GDM1 (cell line): ENCODE measurements around the gene CCM2.
"Not testable (repeated sequence)": the region's sequence is repeated elsewhere in the genome, so short reads cannot be mapped to it uniquely, and the experiment has no call there.

Experiments
- DNase-seq: peaks from one replicate; lab custom pipeline; 2025; lab: John Stamatoyannopoulos, UW

Gene CCM2

DNA sequence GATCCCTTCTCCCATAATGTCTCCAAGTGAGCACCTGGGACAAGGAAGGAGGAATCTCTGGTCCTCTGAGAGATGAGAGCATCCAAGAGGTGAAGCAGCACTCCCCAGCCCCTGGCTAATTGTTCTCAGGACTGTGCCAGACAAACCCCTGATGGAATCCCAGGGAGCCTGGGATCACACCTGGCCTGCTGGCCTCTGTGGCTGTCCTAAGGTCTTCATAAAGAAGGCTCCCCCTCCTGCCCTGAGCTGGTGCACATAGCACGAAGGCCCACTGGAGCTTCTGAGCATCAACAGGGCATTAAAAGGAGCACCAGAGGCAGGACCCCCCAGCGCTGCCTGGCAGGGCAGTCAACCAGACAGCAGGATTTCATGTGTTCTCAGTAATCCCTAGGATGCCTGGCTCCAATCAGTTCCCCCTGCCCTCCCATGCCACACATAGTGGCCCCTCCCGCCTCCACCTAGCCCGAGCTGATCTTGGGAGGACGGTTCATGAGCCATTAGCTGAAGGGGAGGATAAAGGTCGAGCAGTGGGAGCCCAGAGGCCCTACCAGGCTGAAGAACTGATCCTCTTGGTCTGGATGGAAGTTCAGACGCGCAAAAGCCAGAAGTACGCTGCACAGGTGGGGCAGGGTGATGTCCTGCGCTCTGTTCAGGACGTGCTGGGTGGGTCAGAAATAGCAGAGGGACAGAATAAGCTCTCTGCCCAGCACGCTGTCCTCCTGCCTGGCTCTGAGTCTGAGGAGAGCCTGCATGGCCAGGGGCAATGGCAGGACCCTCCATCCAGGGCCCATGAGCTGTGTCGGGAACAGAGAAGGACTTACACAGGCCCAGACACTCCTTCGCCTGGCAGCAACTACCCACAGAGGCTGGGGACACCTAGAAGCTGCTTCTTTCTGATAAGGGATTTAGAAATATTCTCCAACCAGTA is 103.0 kb downstream of the CCM2 start:
- no peak for DNase-seq

- DNase-seq, result no peak
Observed at GRCh38 chr7:45103958-45104843, 104.2 kb downstream of the CCM2 start.

- DNase-seq, result no peak
Observed at GRCh38 chr7:45104844-45105587, 105.0 kb downstream of the CCM2 start.

DNA sequence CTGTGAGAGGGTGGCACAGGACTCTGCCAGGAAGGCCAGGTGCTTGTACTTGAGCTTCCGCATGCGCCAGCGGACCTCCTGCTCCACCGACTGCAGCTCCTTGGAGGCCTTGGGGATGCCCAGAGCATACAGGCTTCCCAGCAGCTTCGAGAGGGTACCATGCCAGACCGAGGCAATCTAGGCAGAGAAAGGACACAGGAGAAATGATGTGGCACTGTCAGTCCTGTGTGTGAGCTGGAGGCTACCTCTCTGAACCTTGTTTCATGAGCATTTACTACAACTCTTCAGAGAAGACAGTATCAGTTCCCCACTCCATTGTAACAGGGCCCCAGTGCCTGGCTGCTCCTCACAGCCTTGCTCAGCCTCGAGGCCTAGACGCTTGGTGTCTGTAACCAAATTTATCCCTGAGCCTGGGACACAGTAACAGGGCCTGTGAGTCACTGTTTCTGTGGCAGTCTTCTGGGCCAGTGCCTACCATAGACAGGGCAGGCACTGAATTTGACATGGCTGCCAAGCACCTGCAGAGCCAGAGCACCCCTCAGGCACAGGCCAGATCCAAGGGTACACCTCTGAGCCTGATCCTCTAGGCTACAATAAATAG is 105.7 kb downstream of the CCM2 start:
- no peak for DNase-seq

GRCh38 chr7:45106820-45107219 is 106.8 kb downstream of the CCM2 start:
- no peak for DNase-seq

- DNase-seq, result no peak
Observed at GRCh38 chr7:45107356-45107755, 107.4 kb downstream of the CCM2 start.

DNA sequence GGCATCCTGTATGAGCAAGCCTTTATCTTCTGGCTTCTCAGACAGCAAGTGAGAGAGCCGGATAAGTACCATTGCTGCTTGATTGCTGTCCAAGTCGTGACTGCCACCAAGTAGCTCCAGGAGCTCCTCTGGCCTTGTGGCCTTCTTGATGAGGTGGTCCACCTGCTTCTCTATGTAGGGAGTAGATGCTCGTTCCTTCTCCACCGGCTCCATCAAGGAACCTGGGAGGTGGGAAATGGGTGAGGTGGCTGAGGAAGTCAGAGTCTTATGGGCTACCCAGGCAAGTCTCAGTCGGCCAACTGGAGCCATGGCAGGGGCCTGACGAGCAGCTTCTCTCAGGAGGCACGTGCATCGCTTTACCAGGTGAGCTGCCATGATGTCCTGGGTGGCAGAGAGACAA is 108.9 kb downstream of the CCM2 start:
- DNase-seq, result no peak

- DNase-seq, result peak; percentile 91
Observed at GRCh38 chr7:45111298-45112223, 111.6 kb downstream of the CCM2 start, which contains the start of gene TBRG4. Gene TBRG4 (minus strand): TSS chr7:45111697. CDS start chr7:45109237, 2,460 bp downstream.

DNA sequence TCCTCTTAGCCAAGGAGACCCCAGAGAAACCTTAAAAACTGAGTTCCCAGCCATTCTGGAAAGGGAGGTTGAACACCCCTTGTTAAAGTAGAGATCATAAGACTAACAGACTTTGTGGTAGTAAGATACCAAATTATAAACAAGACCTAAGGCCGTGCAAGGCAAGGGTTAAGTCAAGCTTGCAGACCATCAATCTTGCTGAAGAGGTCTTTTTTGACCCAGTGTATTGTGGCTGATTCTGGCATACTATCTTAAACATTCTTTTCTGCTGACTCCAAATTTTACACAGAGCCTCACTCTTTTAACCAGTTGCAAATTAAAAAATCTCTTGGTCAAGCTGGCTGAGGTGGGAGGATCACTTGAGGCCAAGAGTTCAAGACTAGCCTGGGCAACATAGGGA is 112.6 kb downstream of the CCM2 start:
- DNase-seq, result no peak

DNA sequence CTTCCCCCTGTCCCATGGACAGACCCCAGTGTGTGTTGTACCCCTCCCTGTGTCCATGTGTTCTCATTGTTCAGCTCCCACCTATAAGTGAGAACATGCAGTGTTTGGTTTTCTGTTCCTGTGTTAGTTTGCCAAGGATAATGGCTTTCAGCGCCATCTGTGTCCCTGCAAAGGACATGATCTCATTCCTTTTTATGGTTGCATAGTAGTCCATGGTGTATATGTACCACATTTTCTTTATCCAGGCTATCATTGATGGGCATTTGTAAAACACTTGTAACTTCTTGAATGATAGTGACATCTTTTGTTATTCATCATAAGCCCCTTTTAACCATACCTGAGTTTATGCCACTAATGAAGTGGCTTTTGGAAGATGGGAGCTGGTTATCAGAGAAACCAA is 114.3 kb downstream of the CCM2 start:
- DNase-seq, result not testable (repeated sequence)

- no peak for DNase-seq
Observed at GRCh38 chr7:45114926-45115325, 114.9 kb downstream of the CCM2 start.

DNA sequence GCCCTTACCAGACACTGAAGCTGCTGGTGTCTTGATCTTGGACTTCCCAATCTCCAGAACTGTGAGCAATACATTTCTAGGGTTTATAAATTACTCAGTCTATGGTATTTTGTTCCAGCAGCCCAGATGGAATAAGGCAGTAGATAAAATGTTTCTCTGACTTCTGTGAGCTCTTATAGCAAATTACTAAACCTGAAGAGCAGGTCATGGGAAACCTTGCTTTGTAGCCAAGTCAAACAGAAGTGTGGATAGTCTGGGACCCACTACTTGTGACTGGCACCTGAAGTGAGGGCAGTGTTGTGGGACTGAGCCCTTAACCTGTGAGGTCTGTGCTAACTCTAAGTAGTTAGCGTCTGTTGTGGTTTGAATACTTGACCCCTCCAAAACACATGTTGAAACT is 116.0 kb downstream of the CCM2 start:
- no peak for DNase-seq

DNA sequence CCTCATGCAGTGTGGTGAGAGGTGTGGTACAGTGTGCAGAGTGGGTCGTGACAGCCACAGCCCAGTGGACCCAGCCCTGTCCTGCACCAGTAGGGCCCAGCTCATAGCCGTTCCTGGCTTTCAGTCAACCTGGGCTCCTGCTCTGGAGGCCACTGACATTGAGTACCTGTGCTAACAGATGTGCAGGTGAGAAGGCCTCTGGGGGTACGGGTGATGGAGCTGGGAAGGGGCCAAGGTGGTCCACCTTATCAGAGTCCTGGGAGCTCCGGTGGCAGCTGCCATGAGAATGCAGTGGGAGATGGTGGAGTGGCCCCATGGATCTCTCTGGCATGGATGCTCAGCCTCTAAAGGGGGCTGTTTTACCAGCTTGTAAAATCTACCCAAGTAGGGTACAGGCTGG is 117.6 kb downstream of the CCM2 start:
- no peak for DNase-seq

- no peak for DNase-seq
Observed at GRCh38 chr7:45118292-45118691, 118.3 kb downstream of the CCM2 start.

DNA sequence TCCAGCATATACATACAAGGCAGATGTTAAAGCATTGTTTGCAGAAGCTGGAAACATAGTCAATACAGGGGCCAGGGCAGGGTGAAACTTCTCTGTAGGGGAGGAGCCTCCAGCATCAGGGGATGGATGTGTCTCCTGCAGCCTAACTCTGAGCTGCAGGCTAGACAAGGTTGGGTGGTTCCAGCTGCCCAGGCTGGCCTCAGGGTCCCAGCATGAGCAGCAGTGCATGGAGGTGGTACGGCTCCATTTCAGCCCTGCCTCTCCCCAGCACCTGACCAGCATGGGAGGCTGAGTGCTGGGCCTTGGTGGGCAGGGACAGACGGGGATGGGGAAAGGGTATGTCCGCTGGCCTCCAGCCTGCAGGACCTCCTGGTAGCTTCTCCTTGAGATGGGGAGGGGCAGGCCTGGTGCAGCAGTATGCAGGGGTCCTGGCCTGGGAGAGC is 118.9 kb downstream of the CCM2 start:
- no peak for DNase-seq

DNA sequence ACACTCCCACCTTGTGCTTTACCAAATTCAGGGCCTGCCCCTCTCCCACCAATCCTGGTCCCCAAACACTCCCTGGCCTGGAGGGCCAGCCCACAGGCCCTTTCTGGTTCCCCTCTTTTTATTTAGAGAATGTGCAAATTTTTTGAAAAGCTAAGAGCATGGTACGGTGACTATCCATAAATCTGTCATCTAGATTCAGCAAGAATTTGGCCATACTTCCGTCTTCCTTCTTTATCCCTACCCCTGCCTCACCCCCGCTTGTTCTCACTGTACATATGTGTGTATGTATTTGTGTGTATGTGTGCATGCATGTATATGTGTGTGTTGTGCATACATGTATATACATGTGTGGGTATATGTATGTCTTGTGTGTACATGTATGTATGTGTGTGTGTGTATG is 119.5 kb downstream of the CCM2 start:
- no peak for DNase-seq

GRCh38 chr7:45122975-45123860 is 123.2 kb downstream of the CCM2 start:
- DNase-seq, result no peak

DNA sequence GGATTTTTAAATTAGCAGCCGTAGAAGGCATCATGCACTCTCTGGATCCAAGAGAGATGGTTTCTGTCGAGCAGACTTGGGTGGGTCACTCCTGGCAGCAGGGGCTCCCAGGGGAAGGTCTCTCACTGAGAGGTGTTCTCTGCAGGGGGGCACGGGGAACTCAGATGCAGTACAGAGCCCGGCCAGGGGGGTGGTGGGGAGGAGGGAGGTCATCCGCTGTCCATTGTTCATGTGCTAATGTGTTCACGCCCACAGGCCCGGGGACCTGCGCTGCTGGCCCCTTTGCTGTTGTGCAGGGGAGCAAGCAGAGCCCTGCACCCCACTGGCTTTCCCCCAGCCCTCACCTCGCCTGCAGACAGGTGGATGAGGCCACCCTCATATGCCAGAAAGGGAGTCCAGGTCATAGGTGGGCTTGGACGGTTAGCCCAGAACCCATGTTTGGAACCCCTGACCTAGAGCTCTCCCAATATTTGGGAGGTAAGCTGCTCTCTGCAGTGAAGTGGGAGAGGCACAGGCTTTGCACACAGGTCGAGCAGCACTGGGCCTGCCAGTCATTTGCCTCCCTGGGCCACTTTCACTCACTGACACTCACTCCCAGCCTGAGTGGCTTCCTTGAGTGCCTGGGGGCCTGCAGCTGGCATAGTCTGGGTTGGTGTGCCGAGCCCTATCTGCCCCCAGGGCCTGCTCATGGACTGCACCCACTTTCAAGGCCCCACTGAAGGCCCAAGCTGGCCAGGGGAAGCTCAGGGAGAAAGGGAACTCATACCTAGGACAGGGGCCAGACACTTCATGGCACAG is 124.1 kb downstream of the CCM2 start:
- no peak for DNase-seq
